Calu3 (cell line): ENCODE measurements around the gene MYO18B. TPM values are rescaled to one million over a fixed set of nuclear protein-coding genes. Genes with fewer than 3 reads are reported as not detected.

Experiments used
- BruUV-seq: library from RNA; stranded (reverse); fragments of 400-500 nt; replicated peaks from 2 replicates; lab custom pipeline; 2021; lab: Mats Ljungman, UMichigan
- CTCF ChIA-PET: fragments of 300-600 bp; sonication (Branson Sonifier 250); formaldehyde crosslinking; loops from one replicate; lab custom pipeline; 2022; ENCODE audit warnings: antibody characterized with exemption; lab: Charles Lee
- DNase-seq: peaks from one replicate; pipeline ENCODE4 v3.0.0; 2022
- H3K27ac Mint-ChIP-seq: one replicate; pipeline ENCODE4 v1.8.0; 2022; ENCODE audit warnings: mixed read lengths; ENCODE audit not compliant: unreplicated experiment
- H3K27me3 Mint-ChIP-seq: one replicate; pipeline ENCODE4 v1.8.0; 2022; ENCODE audit warnings: mixed read lengths; ENCODE audit not compliant: unreplicated experiment
- H3K36me3 Mint-ChIP-seq: one replicate; pipeline ENCODE4 v1.8.0; 2022; ENCODE audit warnings: mild to moderate bottlenecking, moderate library complexity, mixed read lengths; ENCODE audit not compliant: insufficient read depth, unreplicated experiment
- H3K4me1 Mint-ChIP-seq: one replicate; pipeline ENCODE4 v1.8.0; 2022; ENCODE audit warnings: mild to moderate bottlenecking, low read depth, mixed read lengths; ENCODE audit not compliant: unreplicated experiment
- H3K4me3 Mint-ChIP-seq: one replicate; pipeline ENCODE4 v1.8.0; 2022; ENCODE audit warnings: mild to moderate bottlenecking, low read depth, moderate library complexity, mixed read lengths; ENCODE audit not compliant: unreplicated experiment
- H3K9me3 Mint-ChIP-seq: one replicate; pipeline ENCODE4 v1.8.0; 2022; ENCODE audit warnings: low read depth, mixed read lengths; ENCODE audit not compliant: unreplicated experiment
- intact Hi-C: fragments of 100-400 bp; cut with micrococcal nuclease; formaldehyde crosslinking; loops from one replicate; pipeline ENCODE4 v1.10.0; 2022; ENCODE audit not compliant: unreplicated experiment
- total RNA-seq: library from RNA; stranded (reverse); gene quantifications from 2 replicates; pipeline ENCODE4 v1.2.3, GENCODE V29; 2022
- TF ChIP-seq, protein P1 (sequence below): fragments of 200-600 bp; IDR thresholded peaks from one replicate; pipeline ENCODE4 v1.8.0; 2022; ENCODE audit warnings: antibody characterized with exemption; ENCODE audit not compliant: unreplicated experiment

The MYO18B gene
- total RNA-seq, 1 experiment from 2014 or later: 0.59 TPM

DNA sequence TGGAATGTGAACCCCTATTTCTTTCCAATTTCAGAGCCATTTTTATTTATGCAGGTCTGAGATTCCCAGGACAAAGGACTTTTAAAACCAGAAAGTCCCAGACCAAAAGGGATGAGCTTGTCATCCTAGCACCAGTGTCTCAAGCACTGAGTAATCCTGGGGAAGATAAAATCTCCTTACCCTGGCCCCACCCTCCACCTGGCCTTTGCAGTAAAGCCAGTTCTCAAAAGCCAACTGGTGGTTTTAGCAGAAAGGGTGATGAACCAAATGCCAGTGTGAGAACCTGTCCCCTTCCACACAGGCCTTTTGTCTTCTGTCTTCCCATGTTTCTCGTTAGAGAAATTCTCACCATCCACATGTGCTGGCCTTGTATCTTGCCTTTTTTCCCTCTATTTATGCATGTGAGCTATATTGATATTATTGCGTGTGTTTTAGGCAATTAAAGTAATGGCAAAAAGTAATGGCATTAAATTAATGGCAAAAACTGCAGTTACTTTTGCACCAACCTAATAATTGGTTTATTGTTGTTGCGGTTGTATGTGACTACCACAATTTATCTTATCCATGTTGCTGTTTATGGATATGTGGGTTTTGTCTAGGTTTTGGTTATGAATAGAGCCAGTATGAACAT is 191.3 kb downstream of the MYO18B start:
- Mint-ChIP-seq H3K4me3 (no peak overlapping the region), H3K4me1 (no peaks in the 10 kb centered on the region), H3K27ac (no peak overlapping the region), H3K36me3 (no peaks in the 10 kb centered on the region), H3K27me3 (peaks cover 93% of the 10 kb centered on the region), H3K9me3 (no peaks in the 10 kb centered on the region)
- DNase-seq: no peak
- CTCF ChIA-PET: no interaction called here
- no TSS peak for BruUV-seq
- TF ChIP-seq, protein P1, sequence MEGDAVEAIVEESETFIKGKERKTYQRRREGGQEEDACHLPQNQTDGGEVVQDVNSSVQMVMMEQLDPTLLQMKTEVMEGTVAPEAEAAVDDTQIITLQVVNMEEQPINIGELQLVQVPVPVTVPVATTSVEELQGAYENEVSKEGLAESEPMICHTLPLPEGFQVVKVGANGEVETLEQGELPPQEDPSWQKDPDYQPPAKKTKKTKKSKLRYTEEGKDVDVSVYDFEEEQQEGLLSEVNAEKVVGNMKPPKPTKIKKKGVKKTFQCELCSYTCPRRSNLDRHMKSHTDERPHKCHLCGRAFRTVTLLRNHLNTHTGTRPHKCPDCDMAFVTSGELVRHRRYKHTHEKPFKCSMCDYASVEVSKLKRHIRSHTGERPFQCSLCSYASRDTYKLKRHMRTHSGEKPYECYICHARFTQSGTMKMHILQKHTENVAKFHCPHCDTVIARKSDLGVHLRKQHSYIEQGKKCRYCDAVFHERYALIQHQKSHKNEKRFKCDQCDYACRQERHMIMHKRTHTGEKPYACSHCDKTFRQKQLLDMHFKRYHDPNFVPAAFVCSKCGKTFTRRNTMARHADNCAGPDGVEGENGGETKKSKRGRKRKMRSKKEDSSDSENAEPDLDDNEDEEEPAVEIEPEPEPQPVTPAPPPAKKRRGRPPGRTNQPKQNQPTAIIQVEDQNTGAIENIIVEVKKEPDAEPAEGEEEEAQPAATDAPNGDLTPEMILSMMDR: no peak
- intact Hi-C loops: no loop called here

GRCh38 chr22:25935266-25936058 is 193.5 kb downstream of the MYO18B start:
- intact Hi-C loops: no loop called here
- Mint-ChIP-seq H3K4me3 (no peak overlapping the region), H3K27me3 (peaks cover 93% of the 10 kb centered on the region), H3K4me1 (no peaks in the 10 kb centered on the region), H3K9me3 (no peaks in the 10 kb centered on the region), H3K27ac (no peak overlapping the region), H3K36me3 (no peaks in the 10 kb centered on the region)
- TF ChIP-seq, protein P1: no peak
- no TSS peak for BruUV-seq
- DNase-seq: no peak
- CTCF ChIA-PET: no interaction called here

GRCh38 chr22:25938151-25938550 is 196.2 kb downstream of the MYO18B start:
- Mint-ChIP-seq H3K36me3 (no peaks in the 10 kb centered on the region), H3K9me3 (no peaks in the 10 kb centered on the region), H3K27me3 (peaks cover 93% of the 10 kb centered on the region), H3K4me1 (no peaks in the 10 kb centered on the region), H3K4me3 (no peak overlapping the region), H3K27ac (no peak overlapping the region)
- intact Hi-C loops: no loop called here
- DNase-seq: no peak
- CTCF ChIA-PET: no interaction called here
- BruUV-seq: no TSS peak
- TF ChIP-seq, protein P1: no peak

- CTCF ChIA-PET: no interaction called here
Measured at GRCh38 chr22:25939384-25939783, 197.4 kb downstream of the MYO18B start.

More at GRCh38 chr22:25939384-25939783, 197.4 kb downstream of the MYO18B start:
- no peaks in the 10 kb centered on the region for H3K9me3 Mint-ChIP-seq
- H3K27ac Mint-ChIP-seq: no peak overlapping the region
- H3K27me3 Mint-ChIP-seq: peaks cover 93% of the 10 kb centered on the region
- intact Hi-C loops: no loop called here
- TF ChIP-seq, protein P1: no peak
- no TSS peak for BruUV-seq
- DNase-seq: no peak
- H3K36me3 Mint-ChIP-seq: no peaks in the 10 kb centered on the region
- H3K4me3 Mint-ChIP-seq: no peak overlapping the region
- no peaks in the 10 kb centered on the region for H3K4me1 Mint-ChIP-seq
